Measurements from ENCODE around the gene TPGS1.

GRCh38 chr19:461721-462551 is 45.4 kb upstream of the TPGS1 start:
- TF ChIP-seq CTCF (IDR thresholded peaks at IDR 0.05) (no peak), POLR2A (IDR thresholded peaks at IDR 0.05) (no peak)

All from breast epithelium (tissue), 3 donors.